GM23338 (cell line): ENCODE measurements around the gene NFX1. TPM values are rescaled to one million over a fixed set of nuclear protein-coding genes. Genes with fewer than 3 reads are reported as not detected.

Source experiments
- ATAC-seq: fragments of 200-7000 bp; cut with Tn5 transposase; 3 replicates; pipeline ENCODE4 v1.9.1; 2020
- DNase-seq: peaks from one replicate; pipeline ENCODE4 v3.0.0-alpha.2; 2015; ENCODE audit warnings: low spot score
- H2AFZ ChIP-seq: fragments of 200-600 bp; sonication (generic); 2 replicates; pipeline ENCODE4 v1.8.0; 2016; ENCODE audit warnings: antibody characterized with exemption, mild to moderate bottlenecking, moderate library complexity
- H3F3A ChIP-seq: fragments of 200-600 bp; sonication (generic); replicated peaks from 2 replicates; pipeline ENCODE4 v1.8.0; 2017; ENCODE audit warnings: antibody characterized with exemption, mixed run types, low read depth
- H3K27ac ChIP-seq: fragments of 200-600 bp; sonication (generic); 2 replicates; pipeline ENCODE4 v1.6.1; 2016; ENCODE audit warnings: low read depth
- H3K27me3 ChIP-seq: fragments of 200-600 bp; sonication (generic); 2 replicates; pipeline ENCODE4 v1.8.0; 2016; ENCODE audit warnings: mild to moderate bottlenecking, mixed run types, moderate library complexity; ENCODE audit not compliant: insufficient read depth
- H3K36me3 ChIP-seq: fragments of 200-600 bp; sonication (generic); 2 replicates; pipeline ENCODE4 v1.8.0; 2016; ENCODE audit warnings: mild to moderate bottlenecking; ENCODE audit not compliant: insufficient read depth
- H3K4me1 ChIP-seq: fragments of 200-600 bp; sonication (generic); 2 replicates; pipeline ENCODE4 v1.8.0; 2016; ENCODE audit warnings: mild to moderate bottlenecking, moderate library complexity; ENCODE audit not compliant: insufficient read depth
- H3K4me2 ChIP-seq: fragments of 200-600 bp; sonication (generic); 2 replicates; pipeline ENCODE4 v1.7.1; 2017; ENCODE audit warnings: mixed run types
- H3K4me3 ChIP-seq: fragments of 200-600 bp; sonication (generic); 2 replicates; pipeline ENCODE4 v1.6.1; 2016; ENCODE audit warnings: mixed run types
- H3K79me2 ChIP-seq: fragments of 200-600 bp; sonication (generic); replicated peaks from 2 replicates; pipeline ENCODE4 v1.8.0; 2017; ENCODE audit warnings: mild to moderate bottlenecking; ENCODE audit not compliant: insufficient read depth
- H3K9me2 ChIP-seq: fragments of 200-600 bp; sonication (generic); 2 replicates; pipeline ENCODE4 v1.8.0; 2017; ENCODE audit not compliant: insufficient read depth
- H4K20me1 ChIP-seq: fragments of 200-600 bp; sonication (generic); replicated peaks from 2 replicates; pipeline ENCODE4 v1.8.0; 2017; ENCODE audit warnings: mild to moderate bottlenecking; ENCODE audit not compliant: insufficient read depth
- H3K27ac Mint-ChIP-seq: 2 replicates; pipeline ENCODE4 v1.8.0; 2020; ENCODE audit warnings: inconsistent platforms, mild to moderate bottlenecking, moderate library complexity, mixed read lengths
- H3K27me3 Mint-ChIP-seq: 3 replicates; pipeline ENCODE4 v1.8.0; 2022; ENCODE audit warnings: low read depth, mild to moderate bottlenecking, moderate library complexity, mixed read lengths, inconsistent platforms; ENCODE audit not compliant: insufficient read depth, poor library complexity
- H3K36me3 Mint-ChIP-seq: 3 replicates; pipeline ENCODE4 v1.8.0; 2021; ENCODE audit warnings: low read depth, mild to moderate bottlenecking, inconsistent platforms, moderate library complexity, mixed read lengths
- H3K4me1 Mint-ChIP-seq: 3 replicates; pipeline ENCODE4 v1.8.0; 2020; ENCODE audit warnings: mild to moderate bottlenecking, inconsistent platforms, mixed read lengths
- H3K4me3 Mint-ChIP-seq: 3 replicates; pipeline ENCODE4 v1.8.0; 2021; ENCODE audit warnings: moderate library complexity, mild to moderate bottlenecking, inconsistent platforms, mixed read lengths
- H3K9me3 Mint-ChIP-seq: 3 replicates; pipeline ENCODE4 v1.8.0; 2020; ENCODE audit warnings: moderate library complexity, mild to moderate bottlenecking, inconsistent platforms, mixed read lengths
- CREB1 ChIP-seq: fragments of 250-450 bp; sonication (Bioruptor Pico); IDR thresholded peaks from 2 replicates; pipeline ENCODE4 v1.5.0; 2020; ENCODE audit warnings: low read depth, mild to moderate bottlenecking, moderate library complexity
- EZH2phosphoT487 ChIP-seq: fragments of 200-600 bp; sonication (generic); IDR thresholded peaks from one replicate; pipeline ENCODE4 v1.8.1; 2018; ENCODE audit warnings: antibody characterized with exemption; ENCODE audit not compliant: unreplicated experiment
- JUNB ChIP-seq: IDR thresholded peaks from one replicate; pipeline ENCODE4 v1.6.1; 2016; ENCODE audit warnings: antibody characterized with exemption; ENCODE audit not compliant: unreplicated experiment
- ZNF114 ChIP-seq: fragments of 250-450 bp; sonication (Bioruptor Pico); IDR thresholded peaks from 2 replicates; pipeline ENCODE4 v1.5.0; 2020; ENCODE audit warnings: mild to moderate bottlenecking, moderate library complexity
- polyA plus RNA-seq: library from polyadenylated mRNA; unstranded; fragments of >200 nt; fragmentation: Nextera tagmentation; extraction: Ambion mirVana; gene quantifications from 2 replicates; pipeline ENCODE4 v1.2.1, GENCODE V29; 2016
- total RNA-seq: library from RNA; depleted of rRNA; stranded (reverse); fragments of >200 nt; shearing (Covaris generic); gene quantifications from 2 replicates; pipeline ENCODE4 v1.2.3, GENCODE V29; 2014
- TF ChIP-seq, protein P1 (sequence below): IDR thresholded peaks from 2 replicates; pipeline ENCODE4 v1.6.1; 2016; ENCODE audit warnings: antibody characterized with exemption
- TF ChIP-seq, protein P2 (sequence below), 2 experiments: fragments of 200-600 bp in 1 of 2; sonication (generic) in 1 of 2; conservative IDR thresholded peaks; 2 replicates each; pipeline versions ENCODE4 v1.5.1 to v1.6.1; 2016 to 2017; ENCODE audit warnings: antibody characterized with exemption in 2 of 2, low read depth in 2 of 2, mild to moderate bottlenecking in 2 of 2, moderate library complexity in 1 of 2
- TF ChIP-seq, protein P3 (sequence below): fragments of 250-450 bp; sonication (Bioruptor Pico); IDR thresholded peaks from 2 replicates; pipeline ENCODE4 v1.5.0; 2020; ENCODE audit warnings: mild to moderate bottlenecking, moderate library complexity
- TF ChIP-seq, protein P4 (sequence below): IDR thresholded peaks from one replicate; pipeline ENCODE4 v1.6.1; 2018; ENCODE audit warnings: antibody characterized with exemption; ENCODE audit not compliant: unreplicated experiment

The NFX1 gene
- total and polyA plus RNA-seq, 2 experiments from 2014 or later: 13.9 to 26.1 TPM

DNA sequence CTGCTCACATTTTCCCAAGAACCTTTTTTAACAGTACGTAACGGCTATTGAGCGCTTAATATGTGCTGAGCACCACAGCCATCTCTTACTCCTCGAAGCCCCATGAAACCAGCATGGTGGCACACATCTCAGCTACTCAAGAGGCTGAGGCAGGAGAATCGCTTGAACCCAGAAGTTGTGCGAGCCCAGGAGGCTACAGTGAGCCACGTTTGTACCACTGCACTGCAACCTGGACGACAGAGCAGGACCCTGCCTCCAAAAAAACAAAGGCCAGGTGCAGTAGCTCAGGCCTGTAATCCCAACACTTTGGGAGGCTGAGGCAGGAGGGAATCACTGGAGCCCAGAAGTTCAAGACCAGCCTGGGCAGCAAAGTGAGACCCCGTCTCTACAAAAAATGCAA lies 83.9 kb downstream of the NFX1 start:
- Mint-ChIP-seq H3K4me1 (peaks cover 28% of the 10 kb centered on the region), H3K27ac (no peak overlapping the region), H3K4me3 (no peak overlapping the region), H3K27me3 (peaks cover 14% of the 10 kb centered on the region), H3K9me3 (no peaks in the 10 kb centered on the region; the same call in 2 of the 3 replicates), H3K36me3 (peaks cover 10% of the 10 kb centered on the region)
- Histone ChIP-seq H4K20me1 (no peaks in the 10 kb centered on the region; the same call in 1 of the 2 replicates), H3K27me3 (no peaks in the 10 kb centered on the region), H3K4me2 (no peak overlapping the region), H3K79me2 (no peaks in the 10 kb centered on the region), H3K9me2 (no peaks in the 10 kb centered on the region), H3K4me1 (no peaks in the 10 kb centered on the region; the same call in 1 of the 2 replicates), H3K4me3 (no peak overlapping the region), H3F3A (no peaks in the 10 kb centered on the region), H2AFZ (no peak overlapping the region), H3K36me3 (no peaks in the 10 kb centered on the region), H3K27ac (no peak overlapping the region)
- TF ChIP-seq CREB1: no peak
- TF ChIP-seq EZH2phosphoT487: no peak
- TF ChIP-seq ZNF114 (CRISPR knock-in tag): no peak
- TF ChIP-seq, protein P1, sequence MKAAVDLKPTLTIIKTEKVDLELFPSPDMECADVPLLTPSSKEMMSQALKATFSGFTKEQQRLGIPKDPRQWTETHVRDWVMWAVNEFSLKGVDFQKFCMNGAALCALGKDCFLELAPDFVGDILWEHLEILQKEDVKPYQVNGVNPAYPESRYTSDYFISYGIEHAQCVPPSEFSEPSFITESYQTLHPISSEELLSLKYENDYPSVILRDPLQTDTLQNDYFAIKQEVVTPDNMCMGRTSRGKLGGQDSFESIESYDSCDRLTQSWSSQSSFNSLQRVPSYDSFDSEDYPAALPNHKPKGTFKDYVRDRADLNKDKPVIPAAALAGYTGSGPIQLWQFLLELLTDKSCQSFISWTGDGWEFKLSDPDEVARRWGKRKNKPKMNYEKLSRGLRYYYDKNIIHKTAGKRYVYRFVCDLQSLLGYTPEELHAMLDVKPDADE: no peak
- no peak for TF ChIP-seq JUNB
- TF ChIP-seq, protein P2, sequence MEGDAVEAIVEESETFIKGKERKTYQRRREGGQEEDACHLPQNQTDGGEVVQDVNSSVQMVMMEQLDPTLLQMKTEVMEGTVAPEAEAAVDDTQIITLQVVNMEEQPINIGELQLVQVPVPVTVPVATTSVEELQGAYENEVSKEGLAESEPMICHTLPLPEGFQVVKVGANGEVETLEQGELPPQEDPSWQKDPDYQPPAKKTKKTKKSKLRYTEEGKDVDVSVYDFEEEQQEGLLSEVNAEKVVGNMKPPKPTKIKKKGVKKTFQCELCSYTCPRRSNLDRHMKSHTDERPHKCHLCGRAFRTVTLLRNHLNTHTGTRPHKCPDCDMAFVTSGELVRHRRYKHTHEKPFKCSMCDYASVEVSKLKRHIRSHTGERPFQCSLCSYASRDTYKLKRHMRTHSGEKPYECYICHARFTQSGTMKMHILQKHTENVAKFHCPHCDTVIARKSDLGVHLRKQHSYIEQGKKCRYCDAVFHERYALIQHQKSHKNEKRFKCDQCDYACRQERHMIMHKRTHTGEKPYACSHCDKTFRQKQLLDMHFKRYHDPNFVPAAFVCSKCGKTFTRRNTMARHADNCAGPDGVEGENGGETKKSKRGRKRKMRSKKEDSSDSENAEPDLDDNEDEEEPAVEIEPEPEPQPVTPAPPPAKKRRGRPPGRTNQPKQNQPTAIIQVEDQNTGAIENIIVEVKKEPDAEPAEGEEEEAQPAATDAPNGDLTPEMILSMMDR (conservative IDR thresholded peaks at IDR 0.05; ENCODE audit: low read depth in 2 of 2): no peak
- TF ChIP-seq, protein P3, sequence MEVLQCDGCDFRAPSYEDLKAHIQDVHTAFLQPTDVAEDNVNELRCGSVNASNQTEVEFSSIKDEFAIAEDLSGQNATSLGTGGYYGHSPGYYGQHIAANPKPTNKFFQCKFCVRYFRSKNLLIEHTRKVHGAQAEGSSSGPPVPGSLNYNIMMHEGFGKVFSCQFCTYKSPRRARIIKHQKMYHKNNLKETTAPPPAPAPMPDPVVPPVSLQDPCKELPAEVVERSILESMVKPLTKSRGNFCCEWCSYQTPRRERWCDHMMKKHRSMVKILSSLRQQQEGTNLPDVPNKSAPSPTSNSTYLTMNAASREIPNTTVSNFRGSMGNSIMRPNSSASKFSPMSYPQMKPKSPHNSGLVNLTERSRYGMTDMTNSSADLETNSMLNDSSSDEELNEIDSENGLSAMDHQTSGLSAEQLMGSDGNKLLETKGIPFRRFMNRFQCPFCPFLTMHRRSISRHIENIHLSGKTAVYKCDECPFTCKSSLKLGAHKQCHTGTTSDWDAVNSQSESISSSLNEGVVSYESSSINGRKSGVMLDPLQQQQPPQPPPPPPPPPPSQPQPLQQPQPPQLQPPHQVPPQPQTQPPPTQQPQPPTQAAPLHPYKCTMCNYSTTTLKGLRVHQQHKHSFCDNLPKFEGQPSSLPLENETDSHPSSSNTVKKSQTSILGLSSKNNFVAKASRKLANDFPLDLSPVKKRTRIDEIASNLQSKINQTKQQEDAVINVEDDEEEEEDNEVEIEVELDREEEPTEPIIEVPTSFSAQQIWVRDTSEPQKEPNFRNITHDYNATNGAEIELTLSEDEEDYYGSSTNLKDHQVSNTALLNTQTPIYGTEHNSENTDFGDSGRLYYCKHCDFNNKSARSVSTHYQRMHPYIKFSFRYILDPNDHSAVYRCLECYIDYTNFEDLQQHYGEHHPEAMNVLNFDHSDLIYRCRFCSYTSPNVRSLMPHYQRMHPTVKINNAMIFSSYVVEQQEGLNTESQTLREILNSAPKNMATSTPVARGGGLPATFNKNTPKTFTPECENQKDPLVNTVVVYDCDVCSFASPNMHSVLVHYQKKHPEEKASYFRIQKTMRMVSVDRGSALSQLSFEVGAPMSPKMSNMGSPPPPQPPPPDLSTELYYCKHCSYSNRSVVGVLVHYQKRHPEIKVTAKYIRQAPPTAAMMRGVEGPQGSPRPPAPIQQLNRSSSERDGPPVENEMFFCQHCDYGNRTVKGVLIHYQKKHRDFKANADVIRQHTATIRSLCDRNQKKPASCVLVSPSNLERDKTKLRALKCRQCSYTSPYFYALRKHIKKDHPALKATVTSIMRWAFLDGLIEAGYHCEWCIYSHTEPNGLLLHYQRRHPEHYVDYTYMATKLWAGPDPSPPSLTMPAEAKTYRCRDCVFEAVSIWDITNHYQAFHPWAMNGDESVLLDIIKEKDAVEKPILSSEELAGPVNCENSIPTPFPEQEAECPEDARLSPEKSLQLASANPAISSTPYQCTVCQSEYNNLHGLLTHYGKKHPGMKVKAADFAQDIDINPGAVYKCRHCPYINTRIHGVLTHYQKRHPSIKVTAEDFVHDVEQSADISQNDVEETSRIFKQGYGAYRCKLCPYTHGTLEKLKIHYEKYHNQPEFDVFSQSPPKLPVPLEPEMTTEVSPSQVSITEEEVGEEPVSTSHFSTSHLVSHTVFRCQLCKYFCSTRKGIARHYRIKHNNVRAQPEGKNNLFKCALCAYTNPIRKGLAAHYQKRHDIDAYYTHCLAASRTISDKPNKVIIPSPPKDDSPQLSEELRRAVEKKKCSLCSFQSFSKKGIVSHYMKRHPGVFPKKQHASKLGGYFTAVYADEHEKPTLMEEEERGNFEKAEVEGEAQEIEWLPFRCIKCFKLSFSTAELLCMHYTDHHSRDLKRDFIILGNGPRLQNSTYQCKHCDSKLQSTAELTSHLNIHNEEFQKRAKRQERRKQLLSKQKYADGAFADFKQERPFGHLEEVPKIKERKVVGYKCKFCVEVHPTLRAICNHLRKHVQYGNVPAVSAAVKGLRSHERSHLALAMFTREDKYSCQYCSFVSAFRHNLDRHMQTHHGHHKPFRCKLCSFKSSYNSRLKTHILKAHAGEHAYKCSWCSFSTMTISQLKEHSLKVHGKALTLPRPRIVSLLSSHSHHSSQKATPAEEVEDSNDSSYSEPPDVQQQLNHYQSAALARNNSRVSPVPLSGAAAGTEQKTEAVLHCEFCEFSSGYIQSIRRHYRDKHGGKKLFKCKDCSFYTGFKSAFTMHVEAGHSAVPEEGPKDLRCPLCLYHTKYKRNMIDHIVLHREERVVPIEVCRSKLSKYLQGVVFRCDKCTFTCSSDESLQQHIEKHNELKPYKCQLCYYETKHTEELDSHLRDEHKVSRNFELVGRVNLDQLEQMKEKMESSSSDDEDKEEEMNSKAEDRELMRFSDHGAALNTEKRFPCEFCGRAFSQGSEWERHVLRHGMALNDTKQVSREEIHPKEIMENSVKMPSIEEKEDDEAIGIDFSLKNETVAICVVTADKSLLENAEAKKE (CRISPR knock-in tag): no peak
- TF ChIP-seq, protein P4, sequence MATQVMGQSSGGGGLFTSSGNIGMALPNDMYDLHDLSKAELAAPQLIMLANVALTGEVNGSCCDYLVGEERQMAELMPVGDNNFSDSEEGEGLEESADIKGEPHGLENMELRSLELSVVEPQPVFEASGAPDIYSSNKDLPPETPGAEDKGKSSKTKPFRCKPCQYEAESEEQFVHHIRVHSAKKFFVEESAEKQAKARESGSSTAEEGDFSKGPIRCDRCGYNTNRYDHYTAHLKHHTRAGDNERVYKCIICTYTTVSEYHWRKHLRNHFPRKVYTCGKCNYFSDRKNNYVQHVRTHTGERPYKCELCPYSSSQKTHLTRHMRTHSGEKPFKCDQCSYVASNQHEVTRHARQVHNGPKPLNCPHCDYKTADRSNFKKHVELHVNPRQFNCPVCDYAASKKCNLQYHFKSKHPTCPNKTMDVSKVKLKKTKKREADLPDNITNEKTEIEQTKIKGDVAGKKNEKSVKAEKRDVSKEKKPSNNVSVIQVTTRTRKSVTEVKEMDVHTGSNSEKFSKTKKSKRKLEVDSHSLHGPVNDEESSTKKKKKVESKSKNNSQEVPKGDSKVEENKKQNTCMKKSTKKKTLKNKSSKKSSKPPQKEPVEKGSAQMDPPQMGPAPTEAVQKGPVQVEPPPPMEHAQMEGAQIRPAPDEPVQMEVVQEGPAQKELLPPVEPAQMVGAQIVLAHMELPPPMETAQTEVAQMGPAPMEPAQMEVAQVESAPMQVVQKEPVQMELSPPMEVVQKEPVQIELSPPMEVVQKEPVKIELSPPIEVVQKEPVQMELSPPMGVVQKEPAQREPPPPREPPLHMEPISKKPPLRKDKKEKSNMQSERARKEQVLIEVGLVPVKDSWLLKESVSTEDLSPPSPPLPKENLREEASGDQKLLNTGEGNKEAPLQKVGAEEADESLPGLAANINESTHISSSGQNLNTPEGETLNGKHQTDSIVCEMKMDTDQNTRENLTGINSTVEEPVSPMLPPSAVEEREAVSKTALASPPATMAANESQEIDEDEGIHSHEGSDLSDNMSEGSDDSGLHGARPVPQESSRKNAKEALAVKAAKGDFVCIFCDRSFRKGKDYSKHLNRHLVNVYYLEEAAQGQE: no peak
- DNase-seq (no peak), ATAC-seq (no peak)
